GM12878 (cell line): Measurements from ENCODE around the gene MB21D2. TPM values are rescaled to one million over a fixed set of nuclear protein-coding genes. Genes with fewer than 3 reads are reported as not detected.
A peak's percentile ranks its signal among the peaks of the same experiment; 100 is the strongest.

ENCODE experiments used
- ASH2L ChIP-seq: fragments of 300-600, 200-600 bp; sonication (generic); IDR thresholded peaks from 2 replicates; pipeline ENCODE4 v1.6.1; 2017; ENCODE audit warnings: low read depth, mild to moderate bottlenecking, borderline replicate concordance
- BHLHE40 ChIP-seq, 2 experiments: fragments of 450-650 bp in 1 of 2; IDR thresholded peaks; 2 replicates each; pipeline ENCODE4 v1.6.1; 2011 to 2017; ENCODE audit warnings: low read depth in 2 of 2, borderline replicate concordance in 1 of 2, improper control_type of control experiment in 1 of 2, low read length in 1 of 2, mild to moderate bottlenecking in 1 of 2
- BMI1 ChIP-seq: fragments of 450-650 bp; IDR thresholded peaks from 2 replicates; pipeline ENCODE4 v1.6.1; 2016; ENCODE audit warnings: mild to moderate bottlenecking, moderate library complexity, borderline replicate concordance
- CHD2 ChIP-seq: IDR thresholded peaks from 2 replicates; pipeline ENCODE4 v1.6.1; 2011; ENCODE audit warnings: low read depth, low read length, improper control_type of control experiment, borderline replicate concordance
- CUX1 ChIP-seq: IDR thresholded peaks from 2 replicates; pipeline ENCODE4 v1.6.1; 2012; ENCODE audit warnings: improper control_type of control experiment, low read depth, low read length; ENCODE audit not compliant: insufficient replicate concordance
- DPF2 ChIP-seq: fragments of 450-650 bp; IDR thresholded peaks from 2 replicates; pipeline ENCODE4 v1.6.1; 2017; ENCODE audit warnings: mild to moderate bottlenecking
- HDAC6 ChIP-seq: fragments of 200-600 bp; sonication (generic); IDR thresholded peaks from one replicate; pipeline ENCODE4 v1.8.0; 2017; ENCODE audit warnings: antibody characterized with exemption; ENCODE audit not compliant: unreplicated experiment
- HSF1 ChIP-seq: fragments of 150-350 bp; IDR thresholded peaks from 2 replicates; pipeline ENCODE4 v1.6.1; 2014; ENCODE audit warnings: mild to moderate bottlenecking, low read depth, low read length
- IRF3 ChIP-seq: fragments of 450-650 bp; IDR thresholded peaks from 2 replicates; pipeline ENCODE4 v1.6.1; 2014; ENCODE audit warnings: mild to moderate bottlenecking
- MYB ChIP-seq: fragments of 150-350 bp; IDR thresholded peaks from 2 replicates; pipeline ENCODE4 v1.6.1; 2014; ENCODE audit warnings: mild to moderate bottlenecking, low read depth, low read length, borderline replicate concordance
- PAX5 ChIP-seq: IDR thresholded peaks from 2 replicates; pipeline ENCODE4 v1.6.1; 2011; ENCODE audit warnings: low read depth, low read length, borderline replicate concordance
- PAX8 ChIP-seq: fragments of 450-650 bp; IDR thresholded peaks from 2 replicates; pipeline ENCODE4 v1.6.1; 2017; ENCODE audit warnings: mild to moderate bottlenecking, moderate library complexity
- POLR2AphosphoS2 ChIP-seq: IDR thresholded peaks from 2 replicates; pipeline ENCODE4 v1.6.1; 2011; ENCODE audit warnings: low read depth, mild to moderate bottlenecking, low read length, improper control_type of control experiment, moderate library complexity
- RAD21 ChIP-seq: IDR thresholded peaks from 2 replicates; pipeline ENCODE4 v1.6.1; 2011; ENCODE audit warnings: mild to moderate bottlenecking, low read depth, low read length, moderate library complexity; ENCODE audit not compliant: insufficient read depth
- REST ChIP-seq: IDR thresholded peaks from 2 replicates; pipeline ENCODE4 v1.6.1; 2012; ENCODE audit warnings: mild to moderate bottlenecking, low read depth, low read length
- TARDBP ChIP-seq: IDR thresholded peaks from 2 replicates; pipeline ENCODE4 v1.6.1; 2016; ENCODE audit warnings: borderline replicate concordance
- TCF3 ChIP-seq: IDR thresholded peaks from 2 replicates; pipeline ENCODE4 v1.6.1; 2012; ENCODE audit warnings: low read depth, mild to moderate bottlenecking, low read length, borderline replicate concordance; ENCODE audit not compliant: insufficient read depth
- ZBED1 ChIP-seq: IDR thresholded peaks from 2 replicates; pipeline ENCODE4 v1.6.1; 2016; ENCODE audit warnings: borderline replicate concordance
- ZNF207 ChIP-seq: fragments of 450-650 bp; IDR thresholded peaks from 2 replicates; pipeline ENCODE4 v1.6.1; 2014; ENCODE audit warnings: antibody characterized with exemption, mild to moderate bottlenecking, borderline replicate concordance
- polyA plus RNA-seq, 11 experiments: library from polyadenylated mRNA; depleted of rRNA in 4 of 11; unstranded in 6 of 11; stranded (reverse) in 5 of 11; fragments of >200 nt; fragmentation: Nextera tagmentation in 4 of 11; fragmentation: Illumina TruSeq in 1 of 11; extraction: Ambion mirVana in 4 of 11; extraction: Trizol in 1 of 11; gene quantifications; 1 replicate in 1 of 11; 2 replicates in 10 of 11; pipeline versions ENCODE4 v1.2.1 to v1.2.3, GENCODE V29; 2011 to 2016; ENCODE audit warnings: inconsistent platforms in 2 of 11, missing spikeins in 2 of 11, low read depth in 1 of 11
- total RNA-seq, 4 experiments: library from RNA; depleted of rRNA in 3 of 4; stranded (reverse); fragments of >200 nt in 3 of 4; fragmentation: Illumina TruSeq in 1 of 4; extraction: Trizol in 1 of 4; gene quantifications; 2 replicates each; pipeline versions ENCODE4 v1.2.1 to v1.2.3, GENCODE V29; 2013 to 2021

The MB21D2 gene
- total and polyA plus RNA-seq, 10 of the 15 experiments (the other 5 are each of a cell fraction or from before 2014, with no cell fraction given) = 7.9 to 21.2 (median 15.3) TPM

GRCh38 chr3:192916371-192917027 is 1.2 kb downstream of the MB21D2 start (continued):
- TF ChIP-seq CUX1 (no peak), POLR2AphosphoS2 (no peak), IRF3 (no peak), ZBED1 (no peak), PAX8 (no peak), CHD2 (no peak), BMI1 (no peak), BHLHE40 (IDR thresholded peaks at IDR 0.05; ENCODE audit: borderline replicate concordance in 1 of 2, low read depth in 2 of 2, low read length in 1 of 2) (no peak), ZNF207 (no peak), MYB (no peak), REST (no peak), HSF1 (no peak), TCF3 (no peak), HDAC6 (no peak), RAD21 (no peak), DPF2 (no peak), PAX5 (0 out of 2 replicates have a peak, but pooled peaks have one; percentile 19), TARDBP (no peak), ASH2L (no peak)
